ENCODE data around the gene OR51B4.

The OR51B4 gene

GRCh38 chr11:5293028-5293427 lies 8.7 kb downstream of the OR51B4 start:
- Histone ChIP-seq H3K36me3 (ENCODE audit: low read depth) (no peaks in the 10 kb centered on the region), H3K27me3 (ENCODE audit: insufficient read depth, poor library complexity, severe bottlenecking) (peaks cover 2% of the 10 kb centered on the region), H3K4me3 (ENCODE audit: severe bottlenecking) (no peak overlapping the region), H3K4me1 (ENCODE audit: insufficient read depth, poor library complexity, severe bottlenecking) (no peaks in the 10 kb centered on the region), H3K27ac (ENCODE audit: poor library complexity, severe bottlenecking) (no peak overlapping the region), H3K9me3 (ENCODE audit: severe bottlenecking) (no peaks in the 10 kb centered on the region)
- TF ChIP-seq CTCF (IDR thresholded peaks at IDR 0.05; ENCODE audit: poor library complexity, severe bottlenecking) = no peak
- ATAC-seq (ENCODE audit: low read depth) (no peak), DNase-seq (ENCODE audit: low spot score) (no peak)

GRCh38 chr11:5291207-5291838 lies 10.4 kb downstream of the OR51B4 start:
- DNase-seq (ENCODE audit: low spot score) (no peak), ATAC-seq (ENCODE audit: low read depth) (peak; percentile 95)
- no peak overlapping the region for H3K27ac ChIP-seq (ENCODE audit: poor library complexity, severe bottlenecking)
- no peaks in the 10 kb centered on the region for H3K27me3 ChIP-seq (ENCODE audit: insufficient read depth, poor library complexity, severe bottlenecking)
- TF ChIP-seq CTCF (IDR thresholded peaks at IDR 0.05; ENCODE audit: poor library complexity, severe bottlenecking) = peak; percentile 88
- peaks cover 3% of the 10 kb centered on the region for H3K4me1 ChIP-seq (ENCODE audit: insufficient read depth, poor library complexity, severe bottlenecking)
- H3K36me3 ChIP-seq (ENCODE audit: low read depth) = no peaks in the 10 kb centered on the region
- H3K4me3 ChIP-seq (ENCODE audit: severe bottlenecking) = no peak overlapping the region
- no peaks in the 10 kb centered on the region for H3K9me3 ChIP-seq (ENCODE audit: severe bottlenecking)

DNA sequence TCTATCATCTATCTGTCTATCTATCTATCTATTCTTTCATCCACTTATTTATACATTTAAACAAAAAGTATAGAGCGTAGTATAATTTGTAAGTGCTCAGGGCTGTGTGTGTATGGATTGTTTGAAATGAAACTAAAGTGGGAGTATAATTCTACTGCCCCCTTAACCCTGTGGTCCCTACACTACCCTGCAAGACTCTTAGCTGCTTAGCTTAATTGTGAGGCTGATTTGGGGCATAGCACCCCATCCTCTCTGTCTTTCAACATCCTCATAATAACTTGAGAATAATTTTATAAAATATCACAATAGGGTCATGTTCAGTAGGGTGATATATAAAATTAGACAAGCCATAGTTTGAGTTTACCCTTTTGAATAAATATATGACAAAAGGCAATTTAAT lies 11.6 kb downstream of the OR51B4 start:
- ATAC-seq (ENCODE audit: low read depth) = no peak
- no peak for TF ChIP-seq CTCF (IDR thresholded peaks at IDR 0.05; ENCODE audit: poor library complexity, severe bottlenecking)
- H3K27ac ChIP-seq (ENCODE audit: poor library complexity, severe bottlenecking) = no peak overlapping the region
- no peaks in the 10 kb centered on the region for H3K27me3 ChIP-seq (ENCODE audit: insufficient read depth, poor library complexity, severe bottlenecking)
- no peaks in the 10 kb centered on the region for H3K36me3 ChIP-seq (ENCODE audit: low read depth)
- H3K4me3 ChIP-seq (ENCODE audit: severe bottlenecking) = no peak overlapping the region
- H3K4me1 ChIP-seq (ENCODE audit: insufficient read depth, poor library complexity, severe bottlenecking) = peaks cover 15% of the 10 kb centered on the region
- H3K9me3 ChIP-seq (ENCODE audit: severe bottlenecking) = no peaks in the 10 kb centered on the region
- no peak for DNase-seq (ENCODE audit: low spot score)

DNA sequence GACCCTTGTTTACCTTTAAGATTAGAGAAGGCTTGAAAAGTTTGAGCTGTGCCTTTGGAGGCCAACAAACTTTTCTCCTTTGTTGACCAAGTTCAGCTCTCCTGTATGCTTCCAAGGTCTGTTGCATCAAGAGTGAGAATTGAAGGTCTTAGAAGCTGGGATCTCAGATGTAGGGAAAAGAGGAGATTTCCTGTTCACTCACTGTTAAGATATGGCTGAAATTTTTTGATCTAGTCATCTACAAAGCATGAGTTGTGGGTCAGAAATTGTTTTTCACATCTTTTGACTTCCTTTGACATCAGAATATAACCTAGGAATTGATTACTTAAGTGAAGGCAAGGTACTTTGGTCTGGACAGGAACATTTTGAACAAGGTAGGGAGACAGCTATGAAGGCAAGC lies 12.1 kb downstream of the OR51B4 start:
- H3K4me1 ChIP-seq (ENCODE audit: insufficient read depth, poor library complexity, severe bottlenecking) = peaks cover 18% of the 10 kb centered on the region
- H3K27me3 ChIP-seq (ENCODE audit: insufficient read depth, poor library complexity, severe bottlenecking) = no peaks in the 10 kb centered on the region
- no peak for TF ChIP-seq CTCF (IDR thresholded peaks at IDR 0.05; ENCODE audit: poor library complexity, severe bottlenecking)

GRCh38 chr11:5288906-5289550 lies 12.7 kb downstream of the OR51B4 start:
- H3K9me3 ChIP-seq (ENCODE audit: severe bottlenecking) = no peaks in the 10 kb centered on the region
- ATAC-seq (ENCODE audit: low read depth) (no peak), DNase-seq (ENCODE audit: low spot score) (no peak)
- H3K36me3 ChIP-seq (ENCODE audit: low read depth) = no peaks in the 10 kb centered on the region
- H3K4me1 ChIP-seq (ENCODE audit: insufficient read depth, poor library complexity, severe bottlenecking) = peaks cover 18% of the 10 kb centered on the region
- no peak for TF ChIP-seq CTCF (IDR thresholded peaks at IDR 0.05; ENCODE audit: poor library complexity, severe bottlenecking)
- no peak overlapping the region for H3K27ac ChIP-seq (ENCODE audit: poor library complexity, severe bottlenecking)
- no peaks in the 10 kb centered on the region for H3K27me3 ChIP-seq (ENCODE audit: insufficient read depth, poor library complexity, severe bottlenecking)
- no peak overlapping the region for H3K4me3 ChIP-seq (ENCODE audit: severe bottlenecking)

More for the DNA sequence above, 12.1 kb downstream of the OR51B4 start:
- no peak for DNase-seq (ENCODE audit: low spot score)
- Histone ChIP-seq H3K4me3 (ENCODE audit: severe bottlenecking) (no peak overlapping the region), H3K9me3 (ENCODE audit: severe bottlenecking) (no peaks in the 10 kb centered on the region), H3K36me3 (ENCODE audit: low read depth) (no peaks in the 10 kb centered on the region), H3K27ac (ENCODE audit: poor library complexity, severe bottlenecking) (no peak overlapping the region)
- ATAC-seq (ENCODE audit: low read depth) = no peak

Data from RWPE2 (cell line).